K562 (cell line): ENCODE measurements around the gene RNF40. TPM values are rescaled to one million over a fixed set of nuclear protein-coding genes. Genes with fewer than 3 reads are reported as not detected.
"Not testable (repeated sequence)": the region's sequence is repeated elsewhere in the genome, so short reads cannot be mapped to it uniquely, and the experiment has no call there.

Experiments
- ATAC-seq: fragments of 200-7000 bp; cut with Tn5 transposase; 3 replicates; pipeline ENCODE4 v1.9.1; 2020; ENCODE audit warnings: moderate library complexity
- BruUV-seq: library from RNA; stranded (reverse); fragments of 400-500 nt; replicated peaks from 2 replicates; lab custom pipeline; 2021; lab: Mats Ljungman, UMichigan
- CTCF ChIA-PET: fragments of 300-600 bp; formaldehyde crosslinking; extraction: SDS; loops from one replicate; lab custom pipeline; 2021; ENCODE audit warnings: low intra/inter-chr PET ratio; lab: Yijun Ruan, JAX
- POLR2A ChIA-PET: fragments of 300-600, 350-650 bp; sonication (Branson Sonifier 250); formaldehyde crosslinking; extraction: SDS; loops from one replicate; lab custom pipeline; 2021; ENCODE audit warnings: antibody characterized with exemption, inconsistent platforms; lab: Yijun Ruan, JAX
- DNase-seq, 4 experiments: peaks; one replicate each; pipeline versions ENCODE4 v3.0.0 to v3.0.0-alpha.2; 2011 to 2018; ENCODE audit warnings: low spot score in 3 of 4, mixed read lengths in 3 of 4; ENCODE audit errors: extremely low read depth in 1 of 4
- FAIRE-seq: peaks from 2 replicates; lab custom pipeline; 2011; peaks lifted over from hg19 to GRCh38; lab: Jason Lieb, UNC
- H2AFZ ChIP-seq: 2 replicates; pipeline ENCODE4 v1.6.0; 2011; ENCODE audit warnings: low read depth, low read length, control low read depth, inconsistent platforms
- H3K27ac ChIP-seq: fragments of 200-600 bp; 3 replicates; pipeline ENCODE4 v1.8.0; 2011; ENCODE audit warnings: low read depth, mild to moderate bottlenecking, control low read depth, inconsistent platforms, low read length, moderate library complexity, mixed read lengths; ENCODE audit errors: extremely low read depth
- H3K27me3 ChIP-seq, 2 experiments: fragments of 300-600 bp in 1 of 2; 2 replicates in 1 of 2; 3 replicates in 1 of 2; pipeline versions ENCODE4 v1.6.0 to v1.8.0; 2011; ENCODE audit warnings: inconsistent platforms in 2 of 2, low read length in 2 of 2, mild to moderate bottlenecking in 1 of 2, mixed read lengths in 1 of 2, moderate library complexity in 1 of 2; ENCODE audit not compliant: control insufficient read depth in 2 of 2, insufficient read depth in 2 of 2
- H3K36me3 ChIP-seq: fragments of 300-600 bp; 3 replicates; pipeline ENCODE4 v1.8.0; 2011; ENCODE audit warnings: mild to moderate bottlenecking, low read length, inconsistent platforms; ENCODE audit not compliant: control insufficient read depth, insufficient read depth
- H3K4me1 ChIP-seq, 2 experiments: fragments of 200-600 bp in 1 of 2; replicated peaks in 1 of 2; 2 replicates in 1 of 2; 3 replicates in 1 of 2; pipeline versions ENCODE4 v1.5.1 to v1.8.0; 2011; ENCODE audit warnings: inconsistent platforms in 2 of 2, low read length in 2 of 2, mild to moderate bottlenecking in 1 of 2, mixed read lengths in 1 of 2, moderate library complexity in 1 of 2; ENCODE audit not compliant: control insufficient read depth in 2 of 2, insufficient read depth in 2 of 2
- H3K4me2 ChIP-seq: 2 replicates; pipeline ENCODE4 v1.6.1; 2011; ENCODE audit warnings: low read length, control low read depth, inconsistent platforms, mixed read lengths; ENCODE audit not compliant: insufficient read depth
- H3K4me3 ChIP-seq: fragments of 200-600 bp; sonication (generic), shearing (Covaris generic); 2 replicates; pipeline ENCODE4 v1.5.1; 2016; ENCODE audit warnings: control low read depth, inconsistent platforms
- H3K79me2 ChIP-seq: fragments of 200-600 bp; 3 replicates; pipeline ENCODE4 v1.8.0; 2011; ENCODE audit warnings: low read length, inconsistent platforms; ENCODE audit not compliant: control insufficient read depth, insufficient read depth
- H3K9ac ChIP-seq, 2 experiments: 2 replicates each; pipeline versions ENCODE4 v1.6.0 to v1.6.1; 2011; ENCODE audit warnings: low read depth in 2 of 2, low read length in 2 of 2, control low read depth in 1 of 2, inconsistent platforms in 1 of 2, mild to moderate bottlenecking in 1 of 2, mixed read lengths in 1 of 2; ENCODE audit not compliant: insufficient read depth in 1 of 2
- H3K9me1 ChIP-seq: one replicate; pipeline ENCODE4 v1.6.0; 2011; ENCODE audit warnings: inconsistent platforms, mild to moderate bottlenecking, low read length, moderate library complexity; ENCODE audit not compliant: control insufficient read depth, insufficient read depth
- H3K9me3 ChIP-seq: replicated peaks from 2 replicates; pipeline ENCODE4 v1.5.1; 2011; ENCODE audit warnings: low read depth, low read length, inconsistent platforms; ENCODE audit not compliant: control insufficient read depth, insufficient read depth
- H4K20me1 ChIP-seq: replicated peaks from 2 replicates; pipeline ENCODE4 v1.6.1; 2011; ENCODE audit warnings: low read length, inconsistent platforms, mixed read lengths; ENCODE audit not compliant: control insufficient read depth, insufficient read depth
- WGBS: fragments of 100-300 bp; shearing (Covaris generic); methylation state at CpG from one replicate; pipeline ENCODE4 v1.1.6; 2016; ENCODE audit warnings: low coverage, mixed read lengths; ENCODE audit not compliant: insufficient coverage; ENCODE audit errors: missing lambda C conversion rate; 5-methylcytosine and 5-hydroxymethylcytosine counted together
- in situ Hi-C: fragments of 300-500 bp; cut with MboI; formaldehyde crosslinking; loops from 4 replicates; pipeline ENCODE4 v1.15.0; 2018; ENCODE audit warnings: inconsistent platforms, mixed read lengths
- intact Hi-C: fragments of 100-400 bp; cut with micrococcal nuclease; formaldehyde crosslinking; loops from 2 replicates; pipeline ENCODE4 v1.14.2; 2022
- polyA plus RNA-seq, 8 experiments: library from polyadenylated mRNA; depleted of rRNA in 4 of 8; stranded (reverse) in 5 of 8; unstranded in 3 of 8; fragments of >200 nt; fragmentation: Nextera tagmentation in 2 of 8; fragmentation: Illumina TruSeq in 1 of 8; extraction: Ambion mirVana in 2 of 8; extraction: Trizol in 1 of 8; gene quantifications; 2 replicates each; pipeline versions ENCODE4 v1.2.1 to v1.2.3, GENCODE V29; 2011 to 2014; ENCODE audit warnings: inconsistent platforms in 1 of 8, missing spikeins in 1 of 8
- total RNA-seq, 7 experiments: library from RNA; depleted of rRNA in 6 of 7; stranded (reverse); fragments of >200 nt in 6 of 7; fragmentation: Illumina TruSeq in 2 of 7; extraction: Trizol in 2 of 7; gene quantifications; 2 replicates each; pipeline versions ENCODE4 v1.2.1 to v1.2.3, GENCODE V29; 2011 to 2021; ENCODE audit warnings: low replicate concordance in 1 of 7
- TF ChIP-seq, protein P1 (sequence below): sonication (generic); formaldehyde crosslinking; IDR thresholded peaks from 2 replicates; pipeline ENCODE4 v1.8.1; 2023; ENCODE audit warnings: mild to moderate bottlenecking, missing genetic modification reagents

The RNF40 gene
- total and polyA plus RNA-seq, 9 of the 15 experiments (the other 6 are each of a cell fraction or from before 2014, with no cell fraction given) = 6.2 to 129 (median 81.5) TPM

DNA sequence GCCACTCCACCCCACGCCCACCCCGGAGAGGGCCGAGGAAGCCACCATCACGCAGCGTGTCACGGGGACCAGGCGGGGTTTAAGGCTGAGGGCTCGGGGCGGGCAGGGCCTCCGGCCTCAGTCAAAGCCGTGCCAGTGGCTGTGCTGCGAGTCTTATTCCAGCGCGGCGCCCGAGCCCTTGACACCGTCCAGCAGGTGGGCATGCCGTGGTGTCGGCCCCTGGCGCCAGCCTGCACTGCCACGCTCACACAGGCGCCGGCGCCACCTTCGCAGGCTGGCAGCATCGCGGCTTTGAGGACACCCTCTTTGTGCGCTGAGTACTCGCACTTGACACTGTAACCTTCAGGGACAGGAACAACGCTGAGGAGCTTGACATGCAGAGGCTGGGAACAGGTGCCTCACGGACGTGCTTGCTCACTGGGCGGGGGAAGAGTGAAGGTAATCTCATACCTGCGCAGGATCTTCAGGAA is 58.9 kb downstream of the RNF40 start:
- in situ Hi-C loops = no loop called here
- Histone ChIP-seq H3K27me3 (no peaks in the 10 kb centered on the region), H3K27ac (no peak overlapping the region), H3K9me3 (no peaks in the 10 kb centered on the region), H3K4me3 (no peak overlapping the region), H3K36me3 (no peaks in the 10 kb centered on the region), H2AFZ (peak overlapping the region; percentile 45; the same call in 1 of the 2 replicates), H4K20me1 (no peaks in the 10 kb centered on the region), H3K79me2 (no peaks in the 10 kb centered on the region), H3K9me1 (no peaks in the 10 kb centered on the region), H3K4me1 (peaks cover 0 to 8% of the 10 kb centered on the region in 2 experiments; a peak in 2 of 5 replicates), H3K4me2 (no peak overlapping the region), H3K9ac (no peak overlapping the region)
- ATAC-seq = no peak
- FAIRE-seq = no peak
- ChIA-PET POLR2A (interaction anchor here (0.6 kb wide), 1 partner anchor 429 kb away, joined by 3 read pairs; no protein-coding TSS in a partner anchor), CTCF (no interaction called here)
- DNase-seq = no peak
- TF ChIP-seq, protein P1, sequence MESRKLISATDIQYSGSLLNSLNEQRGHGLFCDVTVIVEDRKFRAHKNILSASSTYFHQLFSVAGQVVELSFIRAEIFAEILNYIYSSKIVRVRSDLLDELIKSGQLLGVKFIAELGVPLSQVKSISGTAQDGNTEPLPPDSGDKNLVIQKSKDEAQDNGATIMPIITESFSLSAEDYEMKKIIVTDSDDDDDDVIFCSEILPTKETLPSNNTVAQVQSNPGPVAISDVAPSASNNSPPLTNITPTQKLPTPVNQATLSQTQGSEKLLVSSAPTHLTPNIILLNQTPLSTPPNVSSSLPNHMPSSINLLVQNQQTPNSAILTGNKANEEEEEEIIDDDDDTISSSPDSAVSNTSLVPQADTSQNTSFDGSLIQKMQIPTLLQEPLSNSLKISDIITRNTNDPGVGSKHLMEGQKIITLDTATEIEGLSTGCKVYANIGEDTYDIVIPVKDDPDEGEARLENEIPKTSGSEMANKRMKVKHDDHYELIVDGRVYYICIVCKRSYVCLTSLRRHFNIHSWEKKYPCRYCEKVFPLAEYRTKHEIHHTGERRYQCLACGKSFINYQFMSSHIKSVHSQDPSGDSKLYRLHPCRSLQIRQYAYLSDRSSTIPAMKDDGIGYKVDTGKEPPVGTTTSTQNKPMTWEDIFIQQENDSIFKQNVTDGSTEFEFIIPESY (CRISPR knock-in tag) = no peak
- intact Hi-C loops = no loop called here
- no TSS peak for BruUV-seq
- WGBS = 66% methylated on average over 24 of the region's 34 CpGs

DNA sequence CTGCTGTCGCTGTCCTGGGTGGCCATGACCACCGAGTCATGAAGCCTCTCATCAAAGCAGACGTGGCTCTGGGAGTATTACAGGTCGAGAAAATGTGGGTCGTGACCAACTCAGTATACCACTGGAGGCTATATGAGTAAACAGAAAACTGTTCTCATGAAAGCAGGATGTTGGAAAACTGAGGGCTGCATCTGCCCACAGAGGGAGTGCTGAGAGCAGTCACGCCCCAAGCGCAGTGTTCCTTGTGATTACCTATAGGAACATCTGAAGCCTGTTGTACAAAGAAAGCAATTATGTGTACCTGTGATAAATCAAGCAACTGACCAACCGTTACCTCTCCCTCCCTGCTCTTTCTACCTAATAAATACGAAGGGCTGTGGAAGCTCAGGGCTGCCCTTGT is 59.3 kb downstream of the RNF40 start:
- H3K36me3 ChIP-seq, BruUV-seq, DNase-seq, FAIRE-seq, CTCF ChIA-PET, H3K9me1 ChIP-seq, H3K4me2 ChIP-seq, H3K27ac ChIP-seq, H3K9me3 ChIP-seq, ATAC-seq, H3K79me2 ChIP-seq, H3K4me1 ChIP-seq, H3K4me3 ChIP-seq, H3K9ac ChIP-seq, H3K27me3 ChIP-seq, in situ Hi-C loops, H4K20me1 ChIP-seq, intact Hi-C loops: not testable (repeated sequence)
- WGBS = 43% methylated on average over 9 of the region's 9 CpGs
- POLR2A ChIA-PET = interaction anchor here (0.6 kb wide), 1 partner anchor 429 kb away, joined by 3 read pairs; no protein-coding TSS in a partner anchor
- H2AFZ ChIP-seq = peak overlapping the region; percentile 45; the same call in 1 of the 2 replicates
